Retinal pigment epithelial cell (primary cell): ENCODE data around the gene PDZD8.
"Not testable (repeated sequence)": the region's sequence is repeated elsewhere in the genome, so short reads cannot be mapped to it uniquely, and the experiment has no call there.

Source experiments
- DNase-seq: peaks from one replicate; pipeline ENCODE4 v3.0.0-alpha.2; 2010; ENCODE audit warnings: low read depth
- H3K4me3 ChIP-seq: 2 replicates; pipeline ENCODE4 v1.5.1; 2011; ENCODE audit warnings: mild to moderate bottlenecking, low read length, control low read depth, moderate library complexity
- TF ChIP-seq, protein P1 (sequence below): conservative IDR thresholded peaks from 2 replicates; pipeline ENCODE4 v1.5.1; 2011; ENCODE audit warnings: low read depth, low read length, control low read depth, inconsistent platforms

PDZD8 gene

DNA sequence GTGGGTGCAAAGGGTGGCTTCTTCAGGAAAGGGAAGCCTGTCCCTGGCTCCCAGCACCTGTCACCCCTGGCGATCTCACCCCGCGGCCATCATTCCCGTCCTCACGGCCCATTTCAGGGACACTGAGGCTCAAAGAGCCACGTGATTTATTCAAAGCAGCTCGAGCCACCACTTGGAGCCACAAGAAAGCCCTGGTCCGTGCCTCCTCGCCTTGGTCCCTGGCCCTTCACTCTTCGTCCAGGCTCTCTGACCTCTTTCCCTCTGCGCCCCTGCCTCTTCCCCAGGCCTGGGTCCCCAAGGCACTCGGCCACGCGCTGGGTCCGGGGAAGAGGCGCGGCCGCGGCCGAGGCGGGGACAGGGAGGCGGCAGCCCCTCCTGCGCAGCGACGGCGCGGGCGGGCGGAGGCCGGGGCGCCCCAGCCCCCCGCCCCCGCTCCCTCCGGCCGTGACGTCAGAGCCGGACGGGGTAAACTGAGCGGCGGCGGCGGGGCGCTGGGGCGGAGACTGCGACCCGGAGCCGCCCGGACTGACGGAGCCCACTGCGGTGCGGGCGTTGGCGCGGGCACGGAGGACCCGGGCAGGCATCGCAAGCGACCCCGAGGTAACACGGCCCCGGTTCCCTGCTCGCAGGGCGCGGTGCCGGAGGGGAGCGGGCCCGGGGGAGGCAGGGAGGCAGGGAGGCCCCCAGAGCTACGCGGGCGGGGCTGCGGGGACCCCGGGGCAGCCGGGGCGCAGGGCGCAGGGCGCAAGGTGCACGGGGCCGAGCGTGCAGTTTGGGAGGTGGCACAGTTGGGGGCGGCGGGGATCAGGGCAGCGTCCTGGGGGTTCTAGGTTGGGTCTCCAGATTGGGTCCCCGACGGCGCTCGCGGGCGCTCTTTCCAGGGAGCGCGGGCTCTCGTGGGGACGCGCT, 134.4 kb downstream of the PDZD8 start, which contains the start of gene SLC18A2:
SLC18A2 (plus strand) TSS at position 494 of the 909 bp plus-strand sequence. CDS start 580 bp downstream, outside the sequence.
- TF ChIP-seq, protein P1, sequence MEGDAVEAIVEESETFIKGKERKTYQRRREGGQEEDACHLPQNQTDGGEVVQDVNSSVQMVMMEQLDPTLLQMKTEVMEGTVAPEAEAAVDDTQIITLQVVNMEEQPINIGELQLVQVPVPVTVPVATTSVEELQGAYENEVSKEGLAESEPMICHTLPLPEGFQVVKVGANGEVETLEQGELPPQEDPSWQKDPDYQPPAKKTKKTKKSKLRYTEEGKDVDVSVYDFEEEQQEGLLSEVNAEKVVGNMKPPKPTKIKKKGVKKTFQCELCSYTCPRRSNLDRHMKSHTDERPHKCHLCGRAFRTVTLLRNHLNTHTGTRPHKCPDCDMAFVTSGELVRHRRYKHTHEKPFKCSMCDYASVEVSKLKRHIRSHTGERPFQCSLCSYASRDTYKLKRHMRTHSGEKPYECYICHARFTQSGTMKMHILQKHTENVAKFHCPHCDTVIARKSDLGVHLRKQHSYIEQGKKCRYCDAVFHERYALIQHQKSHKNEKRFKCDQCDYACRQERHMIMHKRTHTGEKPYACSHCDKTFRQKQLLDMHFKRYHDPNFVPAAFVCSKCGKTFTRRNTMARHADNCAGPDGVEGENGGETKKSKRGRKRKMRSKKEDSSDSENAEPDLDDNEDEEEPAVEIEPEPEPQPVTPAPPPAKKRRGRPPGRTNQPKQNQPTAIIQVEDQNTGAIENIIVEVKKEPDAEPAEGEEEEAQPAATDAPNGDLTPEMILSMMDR: no peak
- DNase-seq: no peak
- no peak within 1 kb of the TSS for H3K4me3 ChIP-seq

DNA sequence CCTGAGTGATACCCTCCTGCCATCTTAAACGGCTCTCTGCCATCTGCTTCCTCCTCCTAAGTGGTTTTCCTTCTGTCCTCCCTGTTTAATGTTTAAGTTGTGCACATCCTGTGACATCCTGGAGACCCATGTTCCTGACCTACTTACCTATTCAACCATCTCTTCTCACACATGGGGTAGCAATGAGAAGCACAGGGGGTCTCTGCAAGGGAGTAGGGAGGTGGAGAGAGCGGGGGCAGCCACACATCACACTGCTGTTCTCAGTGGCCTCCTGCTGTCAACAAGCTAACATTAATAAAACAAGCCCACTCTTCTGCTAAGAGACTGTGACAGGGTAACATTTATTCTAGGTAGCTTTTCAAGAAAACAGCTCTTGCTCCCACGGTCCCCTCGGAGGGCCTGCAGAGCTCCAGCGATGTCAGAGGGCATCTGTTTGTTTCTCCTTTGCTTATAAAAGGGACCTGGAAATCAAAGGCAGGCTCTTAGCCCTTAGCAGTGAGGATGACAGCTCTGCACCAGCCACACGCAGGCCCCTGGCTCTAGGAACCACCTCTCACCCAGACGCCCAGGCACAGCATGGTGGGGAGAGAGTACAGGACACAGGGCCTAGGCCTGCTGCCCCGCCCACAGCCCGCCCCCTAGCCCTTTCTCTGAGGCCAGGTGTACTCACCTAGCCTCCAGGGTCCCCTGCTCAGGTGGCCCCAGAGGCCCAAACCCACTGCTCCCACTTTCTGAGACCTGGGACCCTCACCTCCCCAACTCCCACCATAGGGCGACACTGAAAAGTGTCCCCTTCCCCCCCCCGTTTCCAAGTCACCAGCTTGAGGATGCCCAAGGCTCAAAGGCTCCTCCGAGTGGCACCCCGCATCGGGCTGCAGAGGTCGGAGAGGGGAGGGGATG, 135.3 kb downstream of the PDZD8 start:
- no peak for DNase-seq
- no peak overlapping the region for H3K4me3 ChIP-seq
- TF ChIP-seq, protein P1: no peak

DNA sequence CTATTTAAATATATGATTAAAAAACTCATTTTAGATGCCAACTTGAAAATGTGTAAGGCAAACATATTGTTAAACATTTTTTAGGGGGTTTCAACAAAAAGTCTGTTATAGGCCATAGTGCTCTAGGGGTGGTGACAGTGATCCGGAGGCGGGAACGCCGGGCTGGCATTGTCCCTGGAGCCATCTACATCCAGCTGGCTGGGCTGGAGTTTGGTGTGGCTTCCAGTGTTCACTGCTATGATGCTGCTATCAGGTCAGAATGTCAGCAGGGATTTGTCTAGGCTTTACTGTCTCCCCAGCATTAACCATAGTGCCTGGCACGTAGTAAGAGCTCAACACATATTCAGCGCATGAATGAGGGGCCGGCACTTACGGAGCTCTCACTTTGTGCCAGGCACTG, 136.2 kb downstream of the PDZD8 start:
- DNase-seq: no peak
- no peak overlapping the region for H3K4me3 ChIP-seq
- TF ChIP-seq, protein P1: no peak

DNA sequence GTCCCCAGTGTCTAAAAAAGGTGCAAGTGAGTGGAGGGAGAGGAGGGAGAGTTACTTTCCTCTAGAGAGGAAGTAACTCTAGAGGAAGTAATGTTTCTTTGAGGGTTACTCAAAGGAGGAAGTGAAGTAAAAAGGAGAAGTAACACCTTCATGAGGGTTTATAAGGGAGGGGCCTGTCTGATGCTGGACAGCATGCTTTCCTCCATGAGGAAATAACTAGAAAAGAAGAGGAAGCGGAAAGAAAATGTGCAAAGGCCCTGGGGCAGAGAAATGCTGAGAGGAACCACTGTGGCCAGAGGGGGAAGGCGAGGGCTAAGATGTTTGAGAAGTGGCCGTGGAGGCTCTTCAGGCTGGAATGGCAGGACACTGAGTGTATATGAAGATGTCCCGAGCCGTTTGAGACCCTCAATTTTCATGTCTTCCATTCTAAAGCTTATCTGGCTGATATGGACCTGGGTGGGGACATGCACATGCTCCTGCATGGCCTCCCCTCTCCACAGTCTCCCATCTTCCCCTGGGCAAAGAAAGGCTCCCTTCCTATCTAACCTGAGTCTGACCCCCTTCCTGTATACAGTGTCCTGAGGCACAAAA, 137.7 kb downstream of the PDZD8 start:
- no peak for DNase-seq
- H3K4me3 ChIP-seq: no peak overlapping the region
- TF ChIP-seq, protein P1: no peak

DNA sequence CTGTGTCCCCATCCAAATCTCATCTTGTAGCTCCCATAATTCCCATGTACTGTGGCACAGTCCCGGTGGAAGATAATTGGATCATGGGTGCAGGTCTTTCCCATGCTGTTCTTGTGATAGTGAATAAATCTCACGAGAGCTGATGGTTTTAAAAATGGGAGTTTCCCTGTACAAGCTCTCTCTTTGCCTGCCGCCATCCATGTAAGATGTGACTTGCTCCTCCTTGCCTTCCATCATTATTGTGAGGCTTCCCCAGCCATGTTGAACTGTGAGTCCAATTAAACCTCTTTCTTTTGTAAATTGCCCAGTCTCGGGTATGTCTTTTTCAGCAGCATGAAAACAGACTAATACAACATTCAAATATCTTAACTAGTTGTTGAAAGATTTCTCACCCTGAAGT, 145.1 kb downstream of the PDZD8 start:
- not testable (repeated sequence) for DNase-seq, H3K4me3 ChIP-seq

DNA sequence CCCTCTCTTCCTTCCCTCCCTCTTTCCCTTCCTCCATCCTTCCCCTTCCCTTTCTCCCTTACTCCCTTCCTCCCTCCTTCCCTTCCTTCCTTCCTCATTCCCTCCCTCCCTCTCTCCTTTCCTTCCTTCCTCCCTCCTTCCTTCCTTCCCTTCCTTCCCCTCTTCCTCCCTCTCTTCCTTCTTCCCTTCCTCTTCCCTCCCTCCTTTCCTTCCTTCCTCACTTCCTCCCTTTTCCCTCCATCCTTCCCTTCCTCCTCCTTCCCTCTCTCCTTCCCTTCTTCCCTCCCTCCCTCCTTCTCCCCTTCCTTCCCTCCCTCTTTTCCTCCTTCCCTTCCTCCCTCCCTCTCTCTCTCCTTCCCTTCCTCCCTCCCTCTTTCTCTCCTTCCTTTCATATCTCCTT, 147.0 kb downstream of the PDZD8 start:
- TF ChIP-seq, protein P1: no peak
- H3K4me3 ChIP-seq: no peak overlapping the region
- DNase-seq: no peak
